ENCODE data around the gene C14orf132.

C14orf132 gene

DNA sequence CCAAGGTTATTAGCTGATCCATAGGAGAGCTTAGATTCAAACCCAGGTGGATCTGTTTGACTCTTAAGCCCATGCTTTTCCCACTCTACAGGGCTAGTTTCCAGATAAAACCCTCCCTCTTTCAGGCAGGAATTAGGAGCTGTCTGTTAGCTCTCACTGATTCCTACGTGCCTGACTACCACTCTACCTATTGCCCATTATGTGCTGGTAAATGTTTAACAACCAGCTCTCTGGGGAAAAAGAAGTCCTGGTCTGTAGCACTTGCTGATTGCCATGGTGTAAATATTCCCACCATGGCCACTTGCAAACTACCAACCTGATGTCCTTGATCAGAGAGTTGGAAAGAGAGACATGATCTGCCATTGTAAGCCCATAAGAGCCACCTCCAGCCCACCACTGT lies 100.0 kb downstream of the C14orf132 start:
- ATAC-seq: no peak
- TF ChIP-seq ZNF8 (CRISPR knock-in tag; IDR thresholded peaks at IDR 0.05): no peak

DNA sequence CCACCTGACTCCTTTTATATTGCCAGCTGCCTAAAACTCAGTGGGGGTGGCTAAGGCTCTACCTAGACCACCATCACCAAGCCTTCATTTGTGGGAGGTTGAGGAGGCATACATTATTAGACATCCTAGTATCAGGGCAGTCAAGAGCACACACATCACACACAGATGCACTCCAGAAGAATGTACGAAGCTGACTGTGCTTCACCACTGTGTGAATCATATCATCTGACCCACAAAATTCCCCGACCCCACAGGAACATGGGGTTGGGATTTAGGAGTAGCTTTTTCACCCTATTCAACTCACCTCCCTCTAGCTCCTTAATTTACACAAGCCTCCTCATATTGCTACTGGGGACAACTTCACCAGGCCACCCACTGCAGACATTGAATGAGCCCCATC lies 100.7 kb downstream of the C14orf132 start:
- no peak for ATAC-seq

DNA sequence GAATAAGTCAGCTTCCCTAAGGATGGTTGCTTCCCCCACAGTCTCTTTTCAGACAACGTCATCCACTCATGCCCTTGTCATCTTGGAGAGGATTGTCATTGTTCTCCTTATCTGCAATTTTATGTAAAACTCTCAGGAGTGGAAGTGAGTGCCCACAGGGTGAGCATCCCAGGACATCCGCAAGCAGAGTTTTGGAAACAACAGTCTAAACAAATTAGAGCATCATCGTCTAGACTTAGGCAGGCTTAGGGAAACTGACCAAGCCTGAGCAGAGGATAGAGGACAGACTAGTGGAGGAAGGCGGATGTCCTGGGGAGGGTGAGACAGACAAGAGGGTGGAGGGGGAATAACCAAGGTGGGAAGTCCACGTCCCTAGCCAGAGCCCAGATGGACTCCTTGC lies 101.8 kb downstream of the C14orf132 start:
- ATAC-seq: no peak
- no peak for TF ChIP-seq TCF4 (CRISPR knock-in tag; IDR thresholded peaks at IDR 0.05; ENCODE audit: borderline replicate concordance)
- no peak for TF ChIP-seq SNAI2 (CRISPR knock-in tag; IDR thresholded peaks at IDR 0.05)
- TF ChIP-seq ZNF70 (CRISPR knock-in tag; IDR thresholded peaks at IDR 0.05): no peak
- no peak for TF ChIP-seq GLIS3 (CRISPR knock-in tag; IDR thresholded peaks at IDR 0.05)
- TF ChIP-seq CSDC2 (CRISPR knock-in tag; IDR thresholded peaks at IDR 0.05): no peak
- no peak for TF ChIP-seq ISL1 (CRISPR knock-in tag; IDR thresholded peaks at IDR 0.05)
- TF ChIP-seq, protein P1, sequence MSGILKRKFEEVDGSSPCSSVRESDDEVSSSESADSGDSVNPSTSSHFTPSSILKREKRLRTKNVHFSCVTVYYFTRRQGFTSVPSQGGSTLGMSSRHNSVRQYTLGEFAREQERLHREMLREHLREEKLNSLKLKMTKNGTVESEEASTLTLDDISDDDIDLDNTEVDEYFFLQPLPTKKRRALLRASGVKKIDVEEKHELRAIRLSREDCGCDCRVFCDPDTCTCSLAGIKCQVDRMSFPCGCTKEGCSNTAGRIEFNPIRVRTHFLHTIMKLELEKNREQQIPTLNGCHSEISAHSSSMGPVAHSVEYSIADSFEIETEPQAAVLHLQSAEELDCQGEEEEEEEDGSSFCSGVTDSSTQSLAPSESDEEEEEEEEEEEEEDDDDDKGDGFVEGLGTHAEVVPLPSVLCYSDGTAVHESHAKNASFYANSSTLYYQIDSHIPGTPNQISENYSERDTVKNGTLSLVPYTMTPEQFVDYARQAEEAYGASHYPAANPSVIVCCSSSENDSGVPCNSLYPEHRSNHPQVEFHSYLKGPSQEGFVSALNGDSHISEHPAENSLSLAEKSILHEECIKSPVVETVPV (CRISPR knock-in tag; IDR thresholded peaks at IDR 0.05): no peak
- TF ChIP-seq, protein P2, sequence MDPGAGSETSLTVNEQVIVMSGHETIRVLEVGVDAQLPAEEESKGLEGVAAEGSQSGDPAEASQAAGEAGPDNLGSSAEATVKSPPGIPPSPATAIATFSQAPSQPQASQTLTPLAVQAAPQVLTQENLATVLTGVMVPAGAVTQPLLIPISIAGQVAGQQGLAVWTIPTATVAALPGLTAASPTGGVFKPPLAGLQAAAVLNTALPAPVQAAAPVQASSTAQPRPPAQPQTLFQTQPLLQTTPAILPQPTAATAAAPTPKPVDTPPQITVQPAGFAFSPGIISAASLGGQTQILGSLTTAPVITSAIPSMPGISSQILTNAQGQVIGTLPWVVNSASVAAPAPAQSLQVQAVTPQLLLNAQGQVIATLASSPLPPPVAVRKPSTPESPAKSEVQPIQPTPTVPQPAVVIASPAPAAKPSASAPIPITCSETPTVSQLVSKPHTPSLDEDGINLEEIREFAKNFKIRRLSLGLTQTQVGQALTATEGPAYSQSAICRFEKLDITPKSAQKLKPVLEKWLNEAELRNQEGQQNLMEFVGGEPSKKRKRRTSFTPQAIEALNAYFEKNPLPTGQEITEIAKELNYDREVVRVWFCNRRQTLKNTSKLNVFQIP (CRISPR knock-in tag; IDR thresholded peaks at IDR 0.05; ENCODE audit: borderline replicate concordance, low read depth): no peak
- no peak for TF ChIP-seq BACH2 (CRISPR knock-in tag; IDR thresholded peaks at IDR 0.05; ENCODE audit: borderline replicate concordance)
- TF ChIP-seq ARNTL (CRISPR knock-in tag; IDR thresholded peaks at IDR 0.05; ENCODE audit: borderline replicate concordance, low read depth): no peak
- no peak for TF ChIP-seq PPARA (CRISPR knock-in tag; IDR thresholded peaks at IDR 0.05; ENCODE audit: borderline replicate concordance)
- TF ChIP-seq ZFP3 (CRISPR knock-in tag; IDR thresholded peaks at IDR 0.05): no peak
- TF ChIP-seq OSR1 (CRISPR knock-in tag; IDR thresholded peaks at IDR 0.05): no peak
- TF ChIP-seq, protein P3, sequence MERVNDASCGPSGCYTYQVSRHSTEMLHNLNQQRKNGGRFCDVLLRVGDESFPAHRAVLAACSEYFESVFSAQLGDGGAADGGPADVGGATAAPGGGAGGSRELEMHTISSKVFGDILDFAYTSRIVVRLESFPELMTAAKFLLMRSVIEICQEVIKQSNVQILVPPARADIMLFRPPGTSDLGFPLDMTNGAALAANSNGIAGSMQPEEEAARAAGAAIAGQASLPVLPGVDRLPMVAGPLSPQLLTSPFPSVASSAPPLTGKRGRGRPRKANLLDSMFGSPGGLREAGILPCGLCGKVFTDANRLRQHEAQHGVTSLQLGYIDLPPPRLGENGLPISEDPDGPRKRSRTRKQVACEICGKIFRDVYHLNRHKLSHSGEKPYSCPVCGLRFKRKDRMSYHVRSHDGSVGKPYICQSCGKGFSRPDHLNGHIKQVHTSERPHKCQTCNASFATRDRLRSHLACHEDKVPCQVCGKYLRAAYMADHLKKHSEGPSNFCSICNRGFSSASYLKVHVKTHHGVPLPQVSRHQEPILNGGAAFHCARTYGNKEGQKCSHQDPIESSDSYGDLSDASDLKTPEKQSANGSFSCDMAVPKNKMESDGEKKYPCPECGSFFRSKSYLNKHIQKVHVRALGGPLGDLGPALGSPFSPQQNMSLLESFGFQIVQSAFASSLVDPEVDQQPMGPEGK (CRISPR knock-in tag; IDR thresholded peaks at IDR 0.05; ENCODE audit: borderline replicate concordance): no peak
- TF ChIP-seq, protein P4, sequence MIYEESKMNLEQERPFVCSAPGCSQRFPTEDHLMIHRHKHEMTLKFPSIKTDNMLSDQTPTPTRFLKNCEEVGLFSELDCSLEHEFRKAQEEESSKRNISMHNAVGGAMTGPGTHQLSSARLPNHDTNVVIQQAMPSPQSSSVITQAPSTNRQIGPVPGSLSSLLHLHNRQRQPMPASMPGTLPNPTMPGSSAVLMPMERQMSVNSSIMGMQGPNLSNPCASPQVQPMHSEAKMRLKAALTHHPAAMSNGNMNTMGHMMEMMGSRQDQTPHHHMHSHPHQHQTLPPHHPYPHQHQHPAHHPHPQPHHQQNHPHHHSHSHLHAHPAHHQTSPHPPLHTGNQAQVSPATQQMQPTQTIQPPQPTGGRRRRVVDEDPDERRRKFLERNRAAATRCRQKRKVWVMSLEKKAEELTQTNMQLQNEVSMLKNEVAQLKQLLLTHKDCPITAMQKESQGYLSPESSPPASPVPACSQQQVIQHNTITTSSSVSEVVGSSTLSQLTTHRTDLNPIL (CRISPR knock-in tag; IDR thresholded peaks at IDR 0.05; ENCODE audit: low read depth): no peak
- TF ChIP-seq, protein P5, sequence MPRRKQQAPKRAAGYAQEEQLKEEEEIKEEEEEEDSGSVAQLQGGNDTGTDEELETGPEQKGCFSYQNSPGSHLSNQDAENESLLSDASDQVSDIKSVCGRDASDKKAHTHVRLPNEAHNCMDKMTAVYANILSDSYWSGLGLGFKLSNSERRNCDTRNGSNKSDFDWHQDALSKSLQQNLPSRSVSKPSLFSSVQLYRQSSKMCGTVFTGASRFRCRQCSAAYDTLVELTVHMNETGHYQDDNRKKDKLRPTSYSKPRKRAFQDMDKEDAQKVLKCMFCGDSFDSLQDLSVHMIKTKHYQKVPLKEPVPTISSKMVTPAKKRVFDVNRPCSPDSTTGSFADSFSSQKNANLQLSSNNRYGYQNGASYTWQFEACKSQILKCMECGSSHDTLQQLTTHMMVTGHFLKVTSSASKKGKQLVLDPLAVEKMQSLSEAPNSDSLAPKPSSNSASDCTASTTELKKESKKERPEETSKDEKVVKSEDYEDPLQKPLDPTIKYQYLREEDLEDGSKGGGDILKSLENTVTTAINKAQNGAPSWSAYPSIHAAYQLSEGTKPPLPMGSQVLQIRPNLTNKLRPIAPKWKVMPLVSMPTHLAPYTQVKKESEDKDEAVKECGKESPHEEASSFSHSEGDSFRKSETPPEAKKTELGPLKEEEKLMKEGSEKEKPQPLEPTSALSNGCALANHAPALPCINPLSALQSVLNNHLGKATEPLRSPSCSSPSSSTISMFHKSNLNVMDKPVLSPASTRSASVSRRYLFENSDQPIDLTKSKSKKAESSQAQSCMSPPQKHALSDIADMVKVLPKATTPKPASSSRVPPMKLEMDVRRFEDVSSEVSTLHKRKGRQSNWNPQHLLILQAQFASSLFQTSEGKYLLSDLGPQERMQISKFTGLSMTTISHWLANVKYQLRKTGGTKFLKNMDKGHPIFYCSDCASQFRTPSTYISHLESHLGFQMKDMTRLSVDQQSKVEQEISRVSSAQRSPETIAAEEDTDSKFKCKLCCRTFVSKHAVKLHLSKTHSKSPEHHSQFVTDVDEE (CRISPR knock-in tag; IDR thresholded peaks at IDR 0.05): no peak
- no peak for TF ChIP-seq ESRRG (CRISPR knock-in tag; IDR thresholded peaks at IDR 0.05)
- TF ChIP-seq ZFP30 (CRISPR knock-in tag; IDR thresholded peaks at IDR 0.05): no peak
- no peak for TF ChIP-seq TOX (CRISPR knock-in tag; IDR thresholded peaks at IDR 0.05; ENCODE audit: borderline replicate concordance)

More for the DNA sequence above, 100.7 kb downstream of the C14orf132 start:
- TF ChIP-seq, protein P5 (CRISPR knock-in tag; IDR thresholded peaks at IDR 0.05): no peak
- TF ChIP-seq CSDC2 (CRISPR knock-in tag; IDR thresholded peaks at IDR 0.05) (no peak), ZNF70 (CRISPR knock-in tag; IDR thresholded peaks at IDR 0.05) (no peak), ZC3H10 (CRISPR knock-in tag; IDR thresholded peaks at IDR 0.05) (no peak), ISL1 (CRISPR knock-in tag; IDR thresholded peaks at IDR 0.05) (no peak), SNAI2 (CRISPR knock-in tag; IDR thresholded peaks at IDR 0.05) (no peak), PPARA (CRISPR knock-in tag; IDR thresholded peaks at IDR 0.05; ENCODE audit: borderline replicate concordance) (no peak), ZFP3 (CRISPR knock-in tag; IDR thresholded peaks at IDR 0.05) (no peak)
- TF ChIP-seq, protein P1 (CRISPR knock-in tag; IDR thresholded peaks at IDR 0.05): no peak

All from SK-N-SH treated with all-trans-retinoic acid at 6 μM for 48 hours (cell line).